ENCODE data around the gene P2RX1.

The P2RX1 gene

GRCh38 chr17:3903051-3903825 is 13.0 kb downstream of the P2RX1 start:
- no peak for DNase-seq

- no peak for DNase-seq
Observed at GRCh38 chr17:3900646-3901045, 15.6 kb downstream of the P2RX1 start.

- no peak for DNase-seq
Observed at GRCh38 chr17:3897731-3898130, 18.5 kb downstream of the P2RX1 start.

DNA sequence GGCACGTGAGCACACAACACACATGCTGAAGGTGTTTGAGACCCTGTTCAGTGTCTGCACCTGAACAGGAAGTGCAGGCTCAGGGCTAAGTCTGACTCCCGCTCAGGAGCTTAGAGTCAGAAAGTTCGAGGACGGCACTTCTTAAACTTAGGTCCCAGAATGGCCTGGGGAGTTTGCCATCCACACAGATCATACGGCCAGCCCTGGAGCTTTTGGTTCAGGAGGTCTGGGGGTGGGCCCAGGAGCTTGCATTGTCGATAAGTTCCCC is 19.4 kb downstream of the P2RX1 start:
- DNase-seq: no peak

DNA sequence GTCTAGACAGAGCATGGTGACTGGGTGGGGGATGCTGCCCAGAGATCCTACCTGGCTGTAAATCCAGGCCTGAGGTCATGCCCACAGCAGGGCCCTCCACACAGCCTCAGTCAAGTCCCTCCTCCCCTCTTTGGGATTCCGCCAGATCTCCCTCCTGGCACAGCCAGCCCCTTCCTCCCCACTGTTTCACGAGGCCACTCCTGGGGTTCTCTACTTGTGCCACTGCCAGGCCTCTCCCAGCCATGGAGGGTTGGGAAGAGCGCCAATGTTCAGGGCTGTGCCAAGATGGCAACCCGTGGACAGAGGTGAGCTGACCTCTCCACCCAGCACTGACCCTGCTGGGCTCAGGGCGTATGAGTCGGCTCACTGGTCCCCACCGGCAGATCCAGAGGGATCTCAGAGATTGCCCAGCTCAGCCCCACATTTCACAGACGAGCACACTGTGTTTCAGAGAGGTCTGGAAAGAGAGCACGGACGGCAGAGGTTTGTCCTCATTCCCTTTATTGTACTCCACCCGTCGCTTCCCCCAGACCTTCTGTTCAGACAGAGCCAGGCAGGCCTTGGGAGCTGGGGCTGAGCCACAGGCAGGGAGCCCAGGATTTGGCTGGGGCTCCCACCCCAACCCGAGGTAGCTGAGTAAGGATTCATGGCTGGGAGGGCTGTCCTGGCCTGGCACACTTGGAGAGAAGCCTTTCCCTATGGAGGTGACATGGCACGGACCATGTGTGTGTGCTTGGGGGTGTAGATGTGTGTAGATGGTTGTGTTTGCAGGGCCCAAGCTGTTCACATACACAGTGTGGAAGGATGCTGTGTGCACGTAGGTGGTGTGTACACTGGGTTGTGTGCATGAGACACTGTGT is 19.9 kb downstream of the P2RX1 start:
- peak; percentile 74 for DNase-seq

DNA sequence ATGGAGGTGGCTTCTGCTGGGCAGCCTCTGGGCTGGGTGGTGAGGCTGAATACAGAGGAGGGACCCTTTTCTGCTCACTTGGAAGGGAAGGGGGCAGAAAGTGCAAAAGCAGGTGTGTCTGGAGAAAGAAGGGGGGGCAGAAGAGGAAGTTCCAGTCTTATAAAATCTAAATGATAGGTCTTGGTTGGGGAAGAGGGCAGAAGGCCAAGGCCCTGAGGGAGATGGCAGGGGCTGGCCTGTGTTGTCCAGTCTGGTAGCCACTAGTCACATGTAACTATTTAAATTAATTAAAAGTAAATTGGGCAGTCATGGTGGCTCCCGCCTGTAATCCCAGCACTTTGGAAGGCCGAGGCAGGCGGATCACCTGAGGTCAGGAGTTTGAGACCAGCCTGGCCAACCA is 20.9 kb downstream of the P2RX1 start:
- no peak for DNase-seq

DNA sequence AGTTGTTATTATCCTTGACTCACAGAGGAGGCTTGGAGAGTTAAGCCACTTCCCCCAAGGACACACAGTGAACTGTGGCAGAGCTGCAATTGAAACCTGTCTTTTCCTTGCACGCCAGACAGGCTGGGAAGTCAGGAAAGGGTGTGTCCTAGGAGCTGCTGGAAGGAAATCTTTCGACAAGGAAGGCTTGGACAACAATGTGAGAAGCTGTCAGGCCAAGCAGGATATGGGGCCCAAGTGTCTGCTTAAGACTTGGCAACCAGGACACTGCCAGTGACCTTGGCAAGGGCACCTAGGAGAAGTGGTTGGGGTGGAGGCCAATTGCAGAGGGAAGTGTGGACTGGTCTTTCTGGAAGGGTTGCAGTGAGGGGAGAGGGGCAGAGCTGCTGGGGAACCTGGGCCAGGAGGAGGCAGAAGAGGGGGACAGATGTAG is 21.3 kb downstream of the P2RX1 start:
- no peak for DNase-seq

GRCh38 chr17:3894188-3894587 is 22.1 kb downstream of the P2RX1 start:
- DNase-seq: no peak

DNA sequence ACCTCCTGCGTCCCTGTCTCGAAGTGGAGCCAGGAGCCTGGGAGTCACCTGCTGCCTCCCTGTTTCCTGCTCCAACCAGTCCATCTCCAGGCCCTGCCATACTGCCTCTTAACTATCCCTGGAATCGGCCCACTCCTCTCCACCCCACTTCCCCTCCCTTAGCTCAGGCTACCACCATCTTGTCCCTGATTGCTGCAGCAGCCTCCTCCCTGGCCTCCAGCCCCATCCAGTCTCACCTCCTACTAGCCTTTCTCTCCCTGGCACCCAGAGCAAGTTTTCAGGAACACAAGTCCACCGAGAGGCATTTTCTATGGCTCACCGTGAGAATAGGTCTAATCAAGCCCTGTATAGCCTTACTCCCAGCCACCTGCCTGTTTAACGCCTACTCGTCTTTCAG is 22.5 kb downstream of the P2RX1 start:
- DNase-seq: no peak

DNA sequence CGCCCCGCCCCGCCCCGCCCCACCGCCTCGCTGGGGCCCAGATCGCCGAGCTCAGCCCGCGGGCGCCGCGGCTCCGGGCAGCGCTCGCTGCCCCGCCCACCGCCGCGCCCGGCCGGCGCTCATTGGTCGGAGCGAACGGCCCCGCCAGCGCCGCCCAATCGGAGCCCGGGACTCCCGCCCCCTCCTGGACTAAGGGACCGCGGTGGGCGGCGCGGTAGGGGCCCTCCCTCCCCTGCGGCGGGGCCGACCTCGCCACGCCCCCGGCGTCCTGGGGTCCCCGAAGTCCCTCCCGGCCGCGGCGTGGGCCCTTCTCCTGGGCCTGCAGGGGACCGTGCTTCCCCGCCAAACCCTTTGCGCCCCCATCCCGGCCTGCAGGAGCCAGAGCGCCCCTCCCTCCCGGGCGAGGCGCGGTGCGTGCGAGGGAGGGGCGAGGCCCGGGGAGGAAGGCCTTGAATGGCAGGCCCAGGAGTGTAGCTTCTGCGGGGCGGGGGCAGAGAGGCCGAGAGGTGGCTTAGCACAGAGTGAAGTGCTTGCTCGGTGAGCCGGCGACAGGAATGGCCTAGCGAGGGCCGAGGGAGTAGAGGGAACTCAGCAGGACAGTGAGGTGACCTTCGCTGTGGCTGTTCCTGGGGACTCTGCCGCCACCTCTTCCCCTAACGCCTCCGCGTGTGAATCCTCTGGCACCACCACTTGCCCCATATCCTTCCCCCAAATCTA is 23.1 kb downstream of the P2RX1 start, which contains the start of gene CAMKK1:
TSS of gene CAMKK1 (minus strand) at position 51 of the 717 bp plus-strand sequence. CDS start 7,366 bp downstream, outside the sequence.
- peak; percentile 68 for DNase-seq

GRCh38 chr17:3892095-3892998 is 23.9 kb downstream of the P2RX1 start:
- no peak for DNase-seq

- no peak for DNase-seq
Observed at GRCh38 chr17:3891626-3892094, 24.6 kb downstream of the P2RX1 start.

DNA sequence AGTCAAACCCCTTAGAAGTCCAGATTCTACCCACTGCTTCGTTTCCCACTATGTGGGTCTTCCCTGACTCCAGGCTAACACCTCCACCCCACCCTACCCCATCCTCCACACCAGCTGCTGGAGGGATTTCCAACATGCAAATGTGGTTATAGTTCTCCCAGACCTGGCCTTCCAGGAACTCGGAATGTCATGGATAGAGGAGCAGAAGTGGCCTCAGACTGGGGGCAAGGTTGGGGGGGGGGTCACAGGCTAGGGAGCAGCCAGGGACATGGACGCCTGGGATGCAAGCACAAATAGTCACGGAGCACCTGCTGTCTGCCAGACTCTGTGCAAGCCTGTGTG is 25.4 kb downstream of the P2RX1 start:
- no peak for DNase-seq

DNA sequence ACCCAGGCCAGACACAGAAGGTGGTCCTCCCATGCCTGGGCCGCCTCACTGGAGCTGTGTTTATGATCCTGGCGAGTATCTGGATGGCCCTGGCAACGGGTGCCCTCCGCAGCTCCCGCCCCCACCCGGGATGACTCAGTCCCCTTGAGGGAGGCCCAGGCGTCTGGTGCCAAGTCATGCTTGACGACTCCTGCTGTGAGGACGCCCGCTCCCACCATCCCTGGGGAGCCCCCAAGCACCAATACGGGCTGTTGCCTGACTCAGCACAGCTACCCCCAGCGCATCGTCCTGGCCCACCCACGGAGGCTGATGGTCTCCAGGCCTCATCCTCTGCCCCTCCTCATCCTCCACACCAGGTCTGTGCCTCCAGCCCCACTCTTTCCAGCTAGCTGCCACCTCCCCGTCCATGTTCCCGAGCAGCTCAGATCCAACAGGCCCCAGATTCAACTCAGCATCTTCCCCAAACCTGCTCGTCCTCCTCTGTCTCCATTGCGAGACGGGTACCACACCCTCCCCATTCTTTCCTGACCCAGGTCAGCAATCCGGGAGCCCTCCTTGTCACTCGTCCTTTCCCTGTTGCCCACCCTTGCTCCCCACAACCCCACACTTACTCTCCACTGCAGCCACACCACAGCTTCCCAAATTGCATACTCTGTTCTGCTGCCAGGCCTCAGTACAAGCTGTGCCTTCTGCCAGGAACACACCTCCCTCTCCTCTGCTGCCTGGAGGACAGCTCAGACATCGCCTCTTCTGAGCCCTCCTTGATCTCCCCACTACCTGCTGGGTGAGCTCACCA is 26.0 kb downstream of the P2RX1 start:
- peak; percentile 53 for DNase-seq

- DNase-seq: no peak
Observed at GRCh38 chr17:3889325-3890012, 26.8 kb downstream of the P2RX1 start.

GRCh38 chr17:3888343-3889171 is 27.7 kb downstream of the P2RX1 start:
- peak; percentile 84 for DNase-seq

DNA sequence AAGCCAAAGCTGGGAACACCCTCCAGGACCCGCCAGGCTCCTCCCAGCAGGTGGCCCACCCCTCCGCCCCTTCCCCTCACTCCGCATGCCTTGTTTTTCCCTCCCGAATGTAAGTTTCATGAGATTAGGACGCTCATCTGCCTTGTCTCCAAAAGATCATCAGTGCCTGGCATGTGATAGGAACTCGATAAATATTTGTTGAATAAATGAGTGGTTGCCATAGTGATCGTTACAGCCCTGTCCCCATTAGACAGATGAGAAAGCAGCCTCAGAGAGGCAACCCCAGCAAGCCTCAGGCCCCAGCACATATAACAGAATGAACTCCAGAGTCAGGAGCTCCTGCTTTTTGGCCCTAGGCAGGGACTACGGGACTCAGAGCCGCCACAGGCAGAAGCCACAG is 28.5 kb downstream of the P2RX1 start:
- peak; percentile 53 for DNase-seq

GRCh38 chr17:3887394-3887793 is 28.9 kb downstream of the P2RX1 start:
- DNase-seq: no peak

DNA sequence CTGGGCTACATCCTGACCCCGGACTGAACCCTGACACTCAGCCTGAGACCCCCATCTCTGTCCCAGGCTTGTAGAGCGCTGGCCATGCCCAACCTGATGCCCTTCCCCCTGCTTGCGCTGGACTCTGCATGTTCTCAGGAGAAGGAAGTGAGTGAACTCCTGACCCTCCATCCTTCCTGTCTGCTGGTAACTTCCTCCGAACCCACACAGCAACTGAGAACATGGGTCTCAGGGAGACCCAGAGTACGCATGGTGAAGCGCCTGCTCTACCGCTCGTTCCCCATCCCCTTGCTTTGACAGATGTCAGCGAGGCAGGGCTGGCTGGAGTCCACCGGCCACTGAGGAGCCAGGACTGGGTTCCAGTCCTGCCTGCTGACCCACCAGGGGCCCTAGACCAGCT is 29.5 kb downstream of the P2RX1 start:
- no peak for DNase-seq

DNA sequence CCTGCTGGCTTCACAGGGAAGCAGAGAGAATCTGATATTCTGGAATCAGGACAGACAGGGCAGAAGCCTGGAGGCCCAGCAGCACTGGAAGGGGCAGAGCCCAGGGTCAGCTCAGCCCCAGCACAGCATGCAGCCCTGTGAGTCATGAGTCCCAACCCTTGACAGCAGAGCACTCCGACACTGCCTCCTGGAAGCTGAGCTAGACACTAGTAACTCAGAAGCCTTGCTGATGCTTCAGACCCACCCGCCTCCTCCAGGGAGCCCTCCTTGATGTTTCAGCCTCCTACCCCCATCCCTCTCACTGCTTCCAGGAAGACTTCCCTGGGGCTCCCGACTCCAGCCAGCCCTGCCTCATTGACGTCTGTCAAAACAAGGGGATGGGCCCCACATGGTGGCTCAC is 30.3 kb downstream of the P2RX1 start:
- DNase-seq: peak; percentile 37
